ENCODE results near the gene HIVEP3.

Gene HIVEP3

DNA sequence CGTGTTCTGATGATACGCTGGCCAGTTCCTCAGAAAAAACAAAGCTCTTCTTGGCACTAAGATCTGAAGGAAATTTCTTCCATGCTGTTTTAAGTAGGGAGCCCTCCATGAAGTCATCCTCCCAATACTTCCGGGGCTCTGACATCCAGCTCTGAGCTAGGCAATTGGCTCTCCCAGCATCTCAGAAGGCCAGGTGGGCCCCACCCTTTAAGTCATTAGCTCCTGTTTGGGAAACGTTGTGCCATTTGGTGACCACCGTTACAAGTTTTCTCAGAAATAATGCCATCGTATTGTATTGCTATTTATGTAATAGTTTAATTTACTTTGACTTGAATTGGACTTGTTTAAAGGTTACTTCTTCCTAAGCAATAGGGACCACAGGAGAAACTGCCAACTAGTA lies 303.9 kb downstream of the HIVEP3 start:
- DNase-seq (ENCODE audit: extremely low spot score, insufficient read length, low read depth) = no peak
- FAIRE-seq = no peak

DNA sequence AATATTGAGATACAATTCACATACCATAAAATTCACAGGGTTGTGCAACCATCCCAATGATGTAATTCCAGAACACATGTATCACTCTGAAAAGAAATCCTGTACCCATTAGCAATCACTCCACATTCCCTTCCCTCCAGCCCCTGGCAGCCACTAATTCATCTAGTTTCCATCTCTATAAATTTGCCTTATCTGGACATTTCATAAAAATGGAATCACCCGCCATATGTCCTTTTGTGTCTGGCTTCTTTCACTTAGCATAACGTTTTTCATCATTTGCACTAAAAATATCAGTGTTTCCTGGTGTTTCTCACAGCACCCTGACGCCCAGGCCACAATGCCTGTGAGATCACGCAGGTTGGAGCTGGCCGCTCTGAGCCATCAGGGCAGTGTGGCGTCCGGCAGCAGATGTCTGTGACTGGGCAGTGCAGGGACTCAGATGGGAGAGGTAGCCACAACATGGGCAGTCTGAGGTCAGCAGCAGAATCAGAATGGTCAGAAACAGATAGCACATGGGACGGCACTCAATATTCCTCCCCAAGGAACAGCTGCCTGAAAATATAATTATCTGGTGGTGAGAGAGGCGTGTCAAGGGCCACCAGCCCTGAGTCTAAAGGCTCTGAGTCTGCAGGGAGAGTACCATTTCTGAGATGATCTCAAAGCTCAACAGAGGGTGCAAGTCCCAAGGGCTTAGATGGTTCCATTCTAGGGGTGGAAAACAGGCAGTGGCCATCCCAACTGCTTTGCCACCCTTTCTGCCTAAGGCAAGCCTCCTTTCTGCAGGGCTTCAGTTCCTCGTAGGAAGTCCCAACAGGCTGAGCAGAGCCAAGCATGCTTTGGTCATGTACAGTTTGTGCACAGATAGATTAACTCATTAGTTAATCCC lies 304.8 kb downstream of the HIVEP3 start:
- DNase-seq (ENCODE audit: extremely low spot score, insufficient read length, low read depth) (no peak), FAIRE-seq (no peak)

DNA sequence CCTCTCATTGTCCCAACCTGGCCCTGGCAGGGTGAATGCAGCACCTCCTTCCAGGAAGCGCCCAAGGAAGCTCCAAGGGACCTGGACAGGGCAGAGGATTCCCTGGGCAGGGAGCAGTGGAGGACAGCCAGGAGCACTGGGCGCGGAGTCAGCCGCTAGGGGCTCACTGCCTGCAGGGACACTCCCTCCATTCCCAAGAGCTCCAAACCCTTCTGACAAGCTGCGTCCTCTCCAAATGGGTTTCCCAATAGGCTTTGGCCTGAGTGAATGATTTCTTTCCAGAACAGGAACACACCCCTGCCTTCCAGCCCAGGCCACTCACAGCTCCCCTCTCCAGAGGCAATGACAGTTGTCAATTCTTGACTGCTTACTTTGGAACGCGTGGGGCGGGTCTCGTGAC lies 305.8 kb downstream of the HIVEP3 start:
- FAIRE-seq = no peak
- DNase-seq (ENCODE audit: extremely low spot score, insufficient read length, low read depth) = no peak

DNA sequence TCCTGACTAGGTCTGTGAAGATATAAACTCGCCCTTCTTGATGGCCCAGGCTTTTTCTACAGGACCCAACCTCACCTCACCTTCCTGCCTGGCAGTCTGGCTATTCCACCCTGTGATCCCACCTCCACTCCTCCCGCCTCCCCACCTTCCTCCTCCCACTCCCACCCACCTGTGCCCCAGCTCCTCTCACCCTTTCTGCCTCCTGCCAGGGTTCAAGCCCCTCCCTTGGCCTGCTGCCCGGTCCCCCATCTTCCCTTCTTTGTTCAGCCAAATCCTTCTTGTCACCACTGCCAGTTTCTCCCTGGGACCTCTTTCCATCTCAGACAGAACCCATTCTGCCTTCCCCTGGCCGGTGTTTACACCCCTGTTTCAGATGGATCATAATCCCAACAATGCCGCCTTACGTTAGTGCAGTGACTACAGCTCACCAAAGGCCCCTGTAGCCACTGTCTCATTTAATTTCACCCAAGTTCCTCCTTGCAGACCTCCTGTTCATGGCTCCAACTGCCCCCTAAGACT lies 306.7 kb downstream of the HIVEP3 start:
- no peak for DNase-seq (ENCODE audit: extremely low spot score, insufficient read length, low read depth)
- FAIRE-seq = no peak

DNA sequence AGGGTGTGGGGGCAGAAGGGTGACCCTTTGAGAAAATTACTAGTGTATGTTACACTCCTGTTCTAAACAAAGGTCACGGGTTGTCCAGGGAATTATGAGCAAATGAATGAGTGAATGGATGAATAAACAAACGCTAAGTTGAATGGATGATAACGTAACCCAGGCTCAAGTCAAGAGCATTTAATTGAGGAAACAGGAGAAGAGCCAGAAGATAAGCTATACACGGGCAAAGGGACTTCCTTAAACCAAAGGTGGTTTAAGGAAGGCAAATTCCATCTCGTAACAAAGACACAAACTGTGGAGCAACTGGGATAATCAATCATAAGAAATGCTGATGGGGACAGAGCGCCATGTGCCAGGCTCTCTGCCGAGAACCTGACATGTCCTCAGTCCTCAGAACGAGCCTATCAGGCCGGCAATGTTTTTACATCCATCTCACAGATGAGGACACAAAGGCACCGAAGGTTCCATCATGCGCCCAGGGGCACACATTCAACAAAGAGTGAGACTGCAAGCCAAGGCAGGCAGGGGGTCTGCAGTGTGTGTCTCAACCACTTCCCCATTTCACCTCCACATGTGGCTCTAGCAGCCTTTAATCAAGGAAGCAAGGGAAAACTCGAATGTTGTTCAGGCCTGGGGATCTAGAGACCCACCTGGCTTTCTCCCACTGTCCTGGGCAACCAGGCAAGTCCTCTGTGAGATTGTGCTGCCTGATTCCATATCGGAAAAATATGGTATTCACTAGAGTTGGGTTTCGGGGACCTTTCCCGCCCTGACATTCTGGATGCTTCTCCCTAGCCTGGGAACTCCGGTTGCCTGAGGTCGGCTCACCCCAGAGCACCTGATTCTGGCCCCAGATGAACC lies 307.4 kb downstream of the HIVEP3 start:
- DNase-seq (ENCODE audit: extremely low spot score, insufficient read length, low read depth) = no peak

DNA sequence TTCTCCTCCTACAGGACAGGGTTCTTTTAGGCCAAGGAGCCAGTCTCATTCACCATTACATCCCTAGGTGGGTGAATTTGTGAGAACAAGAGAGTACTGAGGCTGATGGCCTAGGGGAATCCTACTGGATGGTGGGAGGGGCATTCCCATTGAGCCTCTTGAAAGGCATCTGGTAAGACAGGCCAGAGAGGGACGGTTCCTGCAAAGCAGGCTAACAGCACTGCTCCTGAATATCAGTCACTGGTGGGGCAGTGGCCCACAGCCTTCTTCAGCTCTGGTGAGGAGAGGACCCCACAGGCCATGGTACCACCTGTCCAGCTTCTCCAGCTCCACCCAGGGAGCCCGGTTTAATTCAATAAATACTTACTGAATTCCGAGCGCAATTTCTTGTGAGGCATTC lies 308.4 kb downstream of the HIVEP3 start:
- DNase-seq (ENCODE audit: extremely low spot score, insufficient read length, low read depth) (no peak), FAIRE-seq (no peak)

More for the DNA sequence above, 307.4 kb downstream of the HIVEP3 start:
- peak; percentile 15 for FAIRE-seq

DNA sequence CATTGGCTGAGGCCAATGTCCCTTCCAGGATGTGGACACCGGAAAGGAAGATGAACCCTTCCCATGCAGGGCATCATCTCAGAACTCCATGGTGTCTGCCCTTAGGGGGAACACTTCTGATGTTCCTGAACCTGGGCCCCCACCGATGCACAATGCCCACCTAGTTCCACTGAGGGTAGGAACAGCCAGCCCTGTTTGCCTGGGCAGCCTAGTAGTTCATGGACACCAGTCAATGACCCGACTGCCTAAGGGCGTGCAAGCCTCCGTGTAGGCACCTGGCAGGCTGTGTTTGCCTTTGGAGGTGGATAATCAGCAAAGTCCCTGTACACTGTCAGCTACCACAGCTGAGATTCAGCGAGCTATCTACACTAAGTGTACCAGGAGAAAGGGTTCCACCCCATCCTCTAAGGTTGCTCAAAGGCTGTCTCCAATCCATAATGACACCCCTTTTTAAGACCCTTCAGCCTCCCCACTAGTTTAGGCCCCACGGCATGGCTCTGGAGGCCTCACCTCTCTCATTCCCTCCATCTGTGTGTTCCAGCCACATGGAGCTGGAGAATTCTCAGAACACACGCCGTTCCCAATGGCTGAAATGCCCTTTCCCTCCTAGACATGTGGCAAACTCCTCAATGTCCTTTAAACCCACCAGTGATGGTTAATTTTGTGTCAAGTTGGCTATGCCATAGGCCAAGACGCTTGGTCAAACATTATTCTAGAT lies 309.4 kb downstream of the HIVEP3 start:
- FAIRE-seq = no peak
- DNase-seq (ENCODE audit: extremely low spot score, insufficient read length, low read depth) = no peak

DNA sequence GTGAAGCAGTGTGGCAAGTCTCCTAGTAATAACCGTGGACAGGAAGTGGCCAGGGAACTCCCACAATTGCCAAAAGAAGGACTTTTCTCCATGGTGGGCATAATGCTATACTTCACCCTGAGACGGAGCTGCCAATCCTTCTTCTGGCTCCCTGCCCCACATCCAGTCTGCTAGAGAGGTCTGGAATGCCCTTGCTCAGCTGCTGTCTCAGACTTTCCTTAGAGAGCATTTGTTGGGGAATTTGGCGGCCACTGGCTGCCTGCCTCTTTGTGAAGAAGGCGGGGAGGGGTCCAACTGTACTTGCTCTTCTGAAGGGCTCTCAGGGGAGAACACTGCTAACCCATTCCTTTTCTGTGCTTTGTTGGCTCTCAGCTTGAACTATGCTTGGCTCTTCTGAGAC lies 310.5 kb downstream of the HIVEP3 start:
- FAIRE-seq (no peak), DNase-seq (ENCODE audit: extremely low spot score, insufficient read length, low read depth) (no peak)

DNA sequence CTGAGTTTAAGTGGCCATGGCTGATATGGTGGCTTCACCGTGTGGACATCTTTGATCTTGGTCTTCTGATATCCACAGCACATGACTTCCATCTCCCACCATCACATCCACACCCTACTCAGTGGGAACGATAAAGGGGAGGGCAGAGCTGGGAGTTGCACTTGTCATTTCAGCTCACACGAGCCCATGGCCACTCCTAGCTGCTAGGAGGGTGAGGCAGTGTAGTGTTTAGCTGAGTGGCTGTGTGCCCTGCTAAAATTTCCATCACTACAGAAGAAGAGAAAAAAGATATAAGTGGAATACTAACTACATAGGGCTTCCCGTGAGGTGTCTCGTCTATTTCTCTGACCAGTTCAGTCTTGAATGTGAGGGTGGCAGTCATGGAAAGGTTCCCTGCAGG lies 310.9 kb downstream of the HIVEP3 start:
- no peak for FAIRE-seq
- DNase-seq (ENCODE audit: extremely low spot score, insufficient read length, low read depth) = no peak

DNA sequence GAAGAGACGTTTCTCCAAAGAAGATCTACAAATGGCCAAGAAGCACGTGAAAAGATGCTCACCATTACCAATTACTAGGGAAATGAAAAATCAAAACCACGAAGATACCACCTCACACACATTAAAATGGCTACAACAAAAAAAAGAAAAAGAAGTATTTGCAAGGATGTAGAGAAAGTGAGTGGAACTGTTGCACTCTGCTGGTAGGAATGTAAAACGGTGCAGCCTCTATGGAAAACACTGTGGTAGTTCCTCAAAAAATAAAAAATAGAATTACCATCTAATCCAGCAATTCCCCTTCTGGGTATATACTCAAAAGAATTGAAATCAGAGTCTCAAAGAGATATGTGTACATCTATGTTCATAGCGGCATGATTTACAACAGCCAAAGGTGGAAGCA lies 318.8 kb downstream of the HIVEP3 start:
- DNase-seq (ENCODE audit: extremely low spot score, insufficient read length, low read depth) (no peak), FAIRE-seq (no peak)

DNA sequence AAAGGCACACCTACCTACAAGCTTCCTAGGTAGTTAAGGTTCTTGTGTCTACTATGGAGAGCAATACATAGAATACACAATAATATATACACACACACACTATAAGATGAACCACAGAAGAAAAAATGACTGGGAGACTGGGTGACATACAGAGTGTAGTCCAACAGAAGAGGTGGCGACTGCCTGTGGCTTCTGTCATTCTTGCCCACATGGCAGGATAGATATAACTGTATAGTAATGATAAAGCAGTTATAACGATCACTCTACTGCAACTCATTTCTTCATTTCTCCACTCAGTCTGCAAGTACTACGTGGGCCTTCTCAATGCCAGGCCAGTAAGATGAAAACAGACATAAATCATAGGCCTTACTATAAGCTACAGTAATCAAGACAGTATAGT lies 320.4 kb downstream of the HIVEP3 start:
- FAIRE-seq (no peak), DNase-seq (ENCODE audit: extremely low spot score, insufficient read length, low read depth) (no peak)

DNA sequence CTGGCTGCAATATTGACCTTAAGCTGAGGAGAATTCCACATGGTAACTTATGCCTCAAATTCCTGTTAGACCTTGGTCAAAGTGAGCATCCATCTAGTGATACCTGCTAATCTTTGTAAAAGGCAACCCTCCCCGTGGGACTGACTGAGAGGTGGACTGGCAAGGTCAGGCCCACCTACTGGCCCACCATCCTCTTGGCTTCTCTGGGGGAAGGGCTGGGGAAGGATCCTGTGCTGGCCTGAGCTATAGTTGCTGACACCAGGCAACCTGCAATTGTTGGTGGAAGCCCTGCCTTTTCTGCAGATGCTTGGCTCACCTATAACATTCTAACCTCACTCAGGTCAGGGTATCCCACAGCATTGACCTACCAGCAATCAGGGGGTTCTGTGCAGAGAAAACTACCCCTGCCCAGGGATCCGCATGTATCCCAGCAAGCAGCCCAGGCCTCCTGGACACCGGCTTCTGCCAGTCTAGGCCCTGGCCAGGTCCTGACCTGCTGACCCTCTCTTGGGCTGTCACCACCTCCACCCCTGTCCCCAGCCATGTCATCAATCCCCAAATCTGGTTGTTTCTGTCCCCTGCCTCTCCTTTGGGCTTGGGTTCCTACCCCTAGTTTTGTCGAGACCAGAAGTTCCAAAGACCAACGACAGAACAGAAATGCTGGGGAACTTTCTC lies 326.1 kb downstream of the HIVEP3 start:
- no peak for DNase-seq (ENCODE audit: extremely low spot score, insufficient read length, low read depth)
- FAIRE-seq = no peak

DNA sequence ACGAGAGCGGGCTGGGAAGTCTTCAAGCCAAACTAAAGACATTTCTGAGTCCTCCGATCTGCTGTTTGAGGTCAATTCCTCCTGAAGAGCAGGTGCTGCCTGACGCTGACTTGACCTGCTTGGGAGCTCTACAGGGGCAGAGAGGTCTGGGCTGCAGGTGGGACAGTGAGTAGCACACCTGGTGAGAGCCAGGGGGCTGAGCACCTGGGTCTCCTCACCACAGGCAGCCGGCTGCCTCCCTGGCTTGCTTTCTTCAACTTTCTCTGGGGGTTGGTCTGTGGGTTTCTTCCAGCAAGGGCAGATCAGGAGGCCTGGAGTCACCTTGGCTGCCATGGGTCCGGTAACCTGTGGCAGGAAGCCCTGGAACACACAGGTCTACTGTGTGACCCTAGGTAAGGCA lies 326.8 kb downstream of the HIVEP3 start:
- FAIRE-seq = no peak

DNA sequence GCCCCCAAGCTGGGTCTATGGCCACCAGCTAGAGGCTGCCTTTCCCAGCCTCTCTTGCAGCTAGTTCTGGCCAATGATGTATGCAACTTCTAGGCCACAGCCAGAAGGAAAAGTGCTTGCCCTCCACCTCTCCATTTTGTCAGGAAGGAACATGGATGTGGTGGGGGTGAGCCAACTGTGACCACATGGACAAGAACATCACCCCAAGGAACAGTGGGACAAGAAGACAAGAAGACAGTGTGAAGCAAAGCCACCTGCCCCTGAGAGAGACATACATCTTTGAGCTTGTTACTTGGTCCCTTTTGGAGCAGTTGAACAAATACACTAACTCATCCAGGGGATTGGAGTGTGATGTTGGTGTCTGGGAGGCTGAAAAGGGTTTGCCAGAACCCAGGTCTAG lies 328.4 kb downstream of the HIVEP3 start:
- no peak for DNase-seq (ENCODE audit: extremely low spot score, insufficient read length, low read depth)
- FAIRE-seq = peak; percentile 12

More for the DNA sequence above, 326.8 kb downstream of the HIVEP3 start:
- DNase-seq (ENCODE audit: extremely low spot score, insufficient read length, low read depth) = no peak

DNA sequence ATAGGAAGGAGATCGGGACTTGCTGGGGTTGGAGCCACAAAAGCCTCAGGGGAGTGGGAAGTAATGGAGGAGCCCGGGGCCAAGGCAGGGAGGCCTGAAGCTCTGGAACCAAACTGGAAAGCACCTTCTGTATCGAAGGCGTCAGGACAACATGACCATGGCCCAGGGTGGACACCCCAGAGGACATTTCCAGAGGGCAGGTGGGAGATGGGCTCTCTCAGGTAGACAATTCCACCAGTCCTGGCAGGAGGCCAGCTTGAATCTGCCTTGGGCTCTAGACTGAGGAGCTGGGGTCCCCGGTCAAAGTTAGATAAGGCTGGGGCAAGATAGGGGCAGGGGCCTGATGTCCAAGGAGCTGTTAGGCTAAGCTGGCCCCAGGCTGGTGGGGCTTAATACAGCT lies 329.3 kb downstream of the HIVEP3 start:
- DNase-seq (ENCODE audit: extremely low spot score, insufficient read length, low read depth) = no peak
- no peak for FAIRE-seq

DNA sequence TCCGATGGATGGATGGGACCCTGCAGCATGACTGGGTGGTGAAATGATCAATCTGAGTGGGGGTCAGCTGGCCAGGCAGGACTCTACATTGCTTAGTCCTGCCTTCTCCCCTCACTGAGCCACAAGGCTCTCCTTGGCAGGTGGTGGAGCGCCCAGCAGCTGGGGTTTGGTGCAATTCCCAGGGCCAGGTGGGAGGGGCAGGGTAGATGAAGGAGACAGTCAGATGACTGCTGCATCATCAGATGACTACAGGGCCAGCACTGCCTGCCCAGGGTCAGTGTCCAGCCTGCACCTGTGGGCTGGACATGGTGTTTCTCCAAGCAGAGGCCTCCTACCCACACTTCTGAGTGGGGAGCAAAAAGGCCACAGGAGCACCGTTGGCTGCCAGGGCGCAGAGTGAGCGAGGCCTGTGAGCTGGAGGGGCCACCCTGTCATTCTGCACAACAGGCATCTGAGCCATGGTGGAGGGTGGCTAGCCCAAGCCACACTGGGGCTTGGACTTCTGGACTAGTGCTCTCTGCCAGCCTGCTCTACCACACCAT lies 330.3 kb downstream of the HIVEP3 start:
- DNase-seq (ENCODE audit: extremely low spot score, insufficient read length, low read depth) (no peak), FAIRE-seq (no peak)

DNA sequence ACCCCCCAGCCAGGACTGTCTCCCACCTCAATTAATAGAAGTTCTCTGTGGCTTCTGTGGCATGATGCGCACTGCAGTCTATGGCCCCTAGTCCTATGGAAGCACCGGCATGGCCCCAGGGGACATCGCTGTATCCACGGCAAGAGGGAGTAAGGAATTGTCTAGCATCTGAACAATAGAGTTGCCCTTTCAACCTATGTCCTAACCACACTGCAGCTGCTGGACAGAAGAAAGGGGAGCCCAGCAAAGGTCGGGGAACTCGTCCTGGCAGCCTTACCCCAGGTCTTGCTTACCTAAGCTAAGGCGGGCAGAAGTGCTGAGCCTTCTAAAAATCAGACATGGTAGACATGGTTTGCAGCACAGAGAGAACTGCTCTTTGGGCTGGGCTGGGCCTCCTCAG lies 330.9 kb downstream of the HIVEP3 start:
- no peak for FAIRE-seq
- DNase-seq (ENCODE audit: extremely low spot score, insufficient read length, low read depth) = no peak

DNA sequence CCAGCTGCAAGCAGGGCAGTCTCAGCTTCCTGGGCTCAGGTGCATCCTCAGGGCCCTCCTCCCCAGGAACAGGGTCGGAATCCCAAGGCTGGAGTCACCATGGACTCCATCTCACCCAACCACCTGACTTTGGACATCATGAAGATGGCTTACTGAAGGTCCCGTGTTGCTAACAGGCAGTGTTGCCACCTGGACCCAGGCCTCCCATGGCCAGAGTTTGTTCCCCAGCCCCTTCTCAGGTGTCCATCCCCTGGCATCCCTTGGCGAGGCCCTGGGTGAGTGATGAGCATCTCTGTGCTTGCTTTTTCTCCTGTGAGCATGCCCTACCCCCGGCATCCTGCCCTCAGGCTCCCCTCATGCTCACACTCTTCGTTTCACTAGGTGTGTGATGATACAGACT lies 332.5 kb downstream of the HIVEP3 start:
- FAIRE-seq (no peak), DNase-seq (ENCODE audit: extremely low spot score, insufficient read length, low read depth) (no peak)

Data from GM18507 (cell line).